SK-N-MC (cell line): ENCODE measurements around the gene KRT12.

Source experiments
- DNase-seq: peaks from one replicate; pipeline ENCODE4 v3.0.0-alpha.2; 2011; ENCODE audit warnings: low read depth, low spot score
- H3K27ac ChIP-seq: fragments of 200-600 bp; sonication (generic); 2 replicates; pipeline ENCODE4 v1.5.1; 2016; ENCODE audit warnings: mixed run types
- H3K36me3 ChIP-seq: fragments of 200-600 bp; sonication (generic); 2 replicates; pipeline ENCODE4 v1.6.1; 2017; ENCODE audit warnings: antibody characterized with exemption, low read length, mixed read lengths; ENCODE audit not compliant: insufficient read depth
- H3K4me3 ChIP-seq: fragments of 200-600 bp; sonication (generic); 2 replicates; pipeline ENCODE4 v1.5.1; 2016
- H3K9ac ChIP-seq: fragments of 200-600 bp; sonication (generic); 2 replicates; pipeline ENCODE4 v1.8.0; 2017; ENCODE audit warnings: mixed run types, mixed read lengths; ENCODE audit not compliant: insufficient read length
- H3K9me3 ChIP-seq: fragments of 200-600 bp; sonication (generic); 2 replicates; pipeline ENCODE4 v1.6.1; 2017; ENCODE audit warnings: low read depth, mild to moderate bottlenecking, antibody characterized with exemption, low read length, moderate library complexity, mixed read lengths
- EZH2 ChIP-seq: fragments of 200-600 bp; sonication (generic); IDR thresholded peaks from one replicate; pipeline ENCODE4 v1.6.1; 2017; ENCODE audit warnings: antibody characterized with exemption
- FOXP2 ChIP-seq: optimal IDR thresholded peaks from 2 replicates; pipeline ENCODE3; 2011; ENCODE audit warnings: mild to moderate bottlenecking, moderate library complexity; ENCODE audit not compliant: insufficient read depth; ENCODE audit errors: extremely low read length, control extremely low read depth
- POLR2AphosphoS5 ChIP-seq: IDR thresholded peaks from 2 replicates; pipeline ENCODE4 v1.6.1; 2012; ENCODE audit warnings: mild to moderate bottlenecking, low read depth, low read length, borderline replicate concordance

KRT12 gene

DNA sequence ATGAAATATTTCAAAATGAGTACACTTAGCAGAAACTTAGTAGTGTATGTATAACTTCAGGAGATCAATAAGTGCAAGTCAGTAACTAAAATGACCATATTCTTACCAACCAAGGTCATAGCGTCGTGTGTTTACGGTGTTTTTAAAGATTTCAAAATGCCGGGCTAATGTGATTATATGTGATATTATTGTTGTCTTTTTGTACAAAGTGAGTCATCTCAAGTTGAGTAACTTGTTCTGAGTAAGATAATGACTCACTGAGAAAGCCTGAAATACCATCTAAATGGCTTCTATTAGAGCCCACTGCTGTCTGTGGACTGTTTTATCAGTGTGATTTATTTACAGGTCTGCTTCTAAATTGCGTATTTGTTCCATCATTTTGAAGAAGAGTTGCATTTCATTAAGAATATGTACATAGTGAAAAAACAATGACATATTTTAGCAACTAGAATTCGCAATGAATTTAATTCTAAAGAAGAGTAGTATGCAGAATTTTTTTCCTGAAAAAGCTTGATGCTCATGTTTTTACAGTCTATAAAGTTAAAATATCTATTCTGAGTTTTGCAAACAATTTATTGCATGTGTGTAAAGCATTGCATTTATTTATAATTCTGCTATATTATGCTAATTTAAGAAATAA lies 12.7 kb downstream of the KRT12 start:
- Histone ChIP-seq H3K27ac (peak overlapping the region; percentile 69), H3K9me3 (no peaks in the 10 kb centered on the region), H3K4me3 (no peak overlapping the region), H3K9ac (no peak overlapping the region), H3K36me3 (no peaks in the 10 kb centered on the region)
- DNase-seq: no peak
- TF ChIP-seq POLR2AphosphoS5 (no peak), FOXP2 (no peak), EZH2 (no peak)

DNA sequence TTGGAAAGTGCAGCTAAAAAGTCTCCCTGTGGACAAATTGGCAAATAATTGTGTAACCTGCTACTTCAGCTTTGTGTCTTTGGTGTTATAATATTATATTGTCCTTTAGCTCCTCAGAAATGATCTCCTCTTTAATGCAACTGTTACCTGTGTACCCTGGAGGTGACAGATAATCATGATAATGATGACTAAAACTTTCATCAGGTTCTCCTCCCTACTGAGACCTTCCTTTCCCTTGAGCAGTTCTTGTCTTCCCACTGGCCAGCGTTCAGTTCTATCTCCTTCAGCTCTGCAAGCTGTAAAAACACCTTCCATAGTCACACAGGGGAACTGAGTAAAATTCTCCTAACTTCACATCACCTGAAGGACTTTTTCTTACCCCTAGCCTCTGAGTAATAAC lies 14.7 kb downstream of the KRT12 start:
- Histone ChIP-seq H3K36me3 (no peaks in the 10 kb centered on the region), H3K27ac (peak overlapping the region; percentile 74), H3K9ac (no peak overlapping the region), H3K9me3 (no peaks in the 10 kb centered on the region), H3K4me3 (no peak overlapping the region)
- DNase-seq: no peak
- no peak for TF ChIP-seq POLR2AphosphoS5
- TF ChIP-seq EZH2: no peak
- no peak for TF ChIP-seq FOXP2

DNA sequence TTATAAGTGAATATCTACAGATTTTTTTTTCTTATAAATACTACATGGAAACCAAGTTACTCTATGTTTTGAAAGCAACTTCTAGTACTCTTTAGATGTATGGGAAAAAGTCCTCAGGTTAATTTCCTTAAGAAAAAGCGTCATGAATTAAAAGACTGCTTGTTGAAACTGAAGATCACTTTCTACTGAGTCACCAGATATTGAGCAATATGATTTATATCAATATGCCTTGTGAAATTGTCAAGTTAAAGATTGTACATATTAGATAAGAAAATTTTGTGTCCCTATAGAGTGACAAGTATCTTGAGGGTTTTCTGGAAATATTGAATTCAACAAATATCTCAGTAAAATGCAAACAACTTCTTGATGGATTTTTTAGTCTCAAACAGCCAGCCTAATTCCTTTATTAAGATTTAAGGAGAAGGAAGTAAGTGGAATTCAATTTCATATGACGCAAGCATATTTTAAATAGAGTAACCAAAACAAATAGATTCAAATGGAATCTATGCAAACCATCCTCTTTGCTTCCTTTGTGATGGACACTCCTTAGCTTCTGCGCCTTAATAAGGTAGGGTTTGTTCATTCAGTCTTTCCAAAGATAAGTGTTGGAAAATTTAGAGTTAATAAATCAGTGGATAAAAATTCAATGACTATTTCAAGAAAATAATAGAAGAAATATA lies 16.6 kb downstream of the KRT12 start:
- Histone ChIP-seq H3K4me3 (no peak overlapping the region), H3K9ac (peak overlapping the region; percentile 1), H3K36me3 (no peaks in the 10 kb centered on the region), H3K9me3 (no peaks in the 10 kb centered on the region), H3K27ac (peak overlapping the region; percentile 87)
- no peak for DNase-seq
- TF ChIP-seq FOXP2 (no peak), POLR2AphosphoS5 (no peak), EZH2 (no peak)

DNA sequence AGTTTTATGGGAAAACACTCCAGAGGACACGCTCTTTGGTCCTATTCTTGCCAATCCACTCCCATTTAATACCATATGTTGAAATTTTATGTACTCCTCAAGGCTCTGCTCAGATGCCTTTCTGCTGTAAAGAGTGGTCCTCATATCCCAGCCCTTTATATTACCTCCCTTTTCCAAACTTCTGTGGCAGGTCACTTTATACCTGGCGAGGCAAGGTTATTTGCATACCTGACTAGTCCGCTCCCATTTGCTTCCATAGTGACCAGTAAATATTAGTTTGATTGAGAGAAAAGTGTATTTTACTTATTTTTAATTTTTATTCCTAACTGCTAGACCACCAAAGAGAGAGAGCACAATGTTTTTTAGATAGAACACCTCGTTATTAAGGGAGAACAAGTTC lies 17.3 kb downstream of the KRT12 start:
- DNase-seq: no peak
- no peak overlapping the region for H3K9ac ChIP-seq

DNA sequence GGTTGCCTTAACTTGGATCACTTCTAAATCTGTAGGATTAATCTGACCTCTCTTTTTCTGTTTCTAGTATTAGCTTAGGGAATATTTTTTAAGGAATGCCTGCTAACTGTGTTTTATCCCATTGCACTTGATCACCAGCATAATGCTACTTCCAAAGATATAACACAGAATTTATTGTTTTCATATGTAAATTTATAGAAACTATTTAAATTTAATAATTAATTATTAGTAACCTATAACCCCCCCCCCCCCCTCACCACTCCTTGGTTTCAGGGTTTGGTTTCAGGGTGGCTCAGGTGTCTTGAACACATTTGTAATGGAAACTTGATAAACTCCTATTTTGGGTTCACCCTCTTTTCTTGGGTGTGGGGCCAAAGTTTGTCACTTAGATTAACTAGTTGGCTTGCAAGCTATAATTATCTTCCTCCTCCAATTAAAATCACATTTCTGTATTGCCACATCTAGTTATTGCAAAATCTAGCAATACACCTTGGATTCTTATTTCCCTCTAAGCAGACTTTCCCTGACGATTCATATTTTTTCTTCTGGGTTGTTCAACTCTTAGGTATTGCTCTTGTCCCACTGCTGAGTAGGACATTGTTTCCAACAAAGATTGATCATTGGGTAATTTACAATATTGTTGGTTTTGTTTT lies 18.3 kb downstream of the KRT12 start:
- no peak for DNase-seq
- TF ChIP-seq FOXP2 (no peak), EZH2 (no peak), POLR2AphosphoS5 (no peak)
- Histone ChIP-seq H3K9me3 (no peaks in the 10 kb centered on the region), H3K4me3 (no peak overlapping the region), H3K36me3 (no peaks in the 10 kb centered on the region), H3K9ac (no peak overlapping the region), H3K27ac (0 out of 2 replicates have a peak overlapping the region, but pooled peaks have one; percentile 58)

More for the DNA sequence above, 17.3 kb downstream of the KRT12 start:
- Histone ChIP-seq H3K4me3 (no peak overlapping the region), H3K27ac (peak overlapping the region; percentile 87), H3K9me3 (no peaks in the 10 kb centered on the region), H3K36me3 (no peaks in the 10 kb centered on the region)
- no peak for TF ChIP-seq FOXP2
- no peak for TF ChIP-seq POLR2AphosphoS5
- TF ChIP-seq EZH2: no peak

DNA sequence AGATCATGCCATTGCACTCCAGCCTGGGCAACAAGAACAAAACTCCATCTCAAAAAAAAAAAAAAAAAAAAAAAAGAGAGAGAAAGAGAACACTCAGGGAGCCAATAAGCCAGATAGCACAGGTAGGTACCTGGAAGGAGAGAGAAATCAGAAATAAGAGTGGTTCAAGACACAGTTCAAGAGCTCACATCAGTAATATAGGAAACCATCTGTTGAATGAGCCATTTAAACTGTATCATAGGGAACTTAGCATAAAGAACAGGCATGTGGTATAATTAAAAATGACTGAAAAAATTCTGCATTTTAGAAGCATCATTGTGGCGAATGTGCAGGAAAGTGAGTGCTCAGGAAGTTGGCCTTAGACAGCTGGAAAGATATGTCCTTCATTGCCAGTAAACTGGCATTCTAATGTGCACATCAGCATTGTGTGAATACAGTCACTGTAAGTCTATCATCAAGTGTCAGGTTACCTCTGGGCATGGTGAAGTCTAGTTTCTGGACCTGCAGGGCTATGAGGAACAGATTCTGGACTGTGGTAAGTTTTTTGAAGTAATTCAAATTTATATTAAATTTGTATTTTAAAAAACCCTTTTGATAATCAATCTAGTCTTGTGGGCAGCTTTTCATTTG lies 20.4 kb downstream of the KRT12 start:
- no peak for TF ChIP-seq POLR2AphosphoS5
- no peak for TF ChIP-seq EZH2
- no peak for TF ChIP-seq FOXP2
- H3K27ac ChIP-seq: peak overlapping the region; percentile 84
- H3K9me3 ChIP-seq: no peaks in the 10 kb centered on the region
- DNase-seq: no peak
- no peak overlapping the region for H3K9ac ChIP-seq
- H3K4me3 ChIP-seq: no peak overlapping the region
- H3K36me3 ChIP-seq: no peaks in the 10 kb centered on the region

DNA sequence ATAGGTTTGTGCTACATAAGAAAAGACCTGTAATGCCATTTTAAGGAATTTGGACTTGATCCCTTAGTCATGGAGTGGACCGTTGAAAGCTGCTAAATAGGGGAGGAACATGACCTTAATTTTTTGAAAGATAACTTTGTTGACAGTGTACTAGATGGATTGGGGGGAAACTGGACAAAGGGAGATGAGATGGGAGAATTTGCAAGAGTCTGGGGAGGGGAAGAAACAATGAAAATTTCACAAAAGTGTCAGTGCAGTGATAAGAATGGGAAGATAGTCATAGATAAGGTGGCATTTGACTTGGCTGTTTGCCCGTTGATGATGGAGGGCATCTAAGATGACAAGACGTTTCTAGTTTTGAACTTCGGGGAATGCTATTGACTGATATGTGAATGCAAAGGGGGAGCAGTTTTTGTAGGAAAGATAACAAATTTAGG lies 22.3 kb downstream of the KRT12 start:
- Histone ChIP-seq H3K9me3 (no peaks in the 10 kb centered on the region), H3K4me3 (no peak overlapping the region), H3K27ac (no peak overlapping the region), H3K9ac (no peak overlapping the region), H3K36me3 (no peaks in the 10 kb centered on the region)
- DNase-seq: no peak
- TF ChIP-seq POLR2AphosphoS5 (no peak), EZH2 (no peak), FOXP2 (no peak)

DNA sequence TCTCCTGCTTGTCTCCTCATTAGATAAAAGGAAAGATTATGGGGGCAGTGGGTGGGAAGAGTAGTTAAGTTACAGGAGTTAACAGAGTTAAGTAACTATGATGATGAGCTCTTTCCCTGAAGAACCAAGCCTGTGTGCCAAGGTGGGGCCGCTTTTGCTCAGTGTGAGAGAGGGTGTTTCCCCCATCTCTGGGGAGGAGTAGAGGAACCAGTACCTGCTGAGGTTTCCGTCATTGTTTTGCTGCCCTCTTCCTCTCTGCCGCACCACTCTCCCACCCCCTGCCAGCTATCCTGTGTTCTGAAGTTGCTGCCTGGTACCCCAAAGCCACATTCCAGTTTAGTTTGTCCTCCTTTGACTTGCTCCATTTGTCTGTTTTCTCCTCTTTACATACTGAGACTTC lies 23.8 kb downstream of the KRT12 start:
- no peak for DNase-seq
- Histone ChIP-seq H3K9ac (no peak overlapping the region), H3K36me3 (no peaks in the 10 kb centered on the region), H3K9me3 (no peaks in the 10 kb centered on the region), H3K4me3 (no peak overlapping the region), H3K27ac (no peak overlapping the region)
- TF ChIP-seq EZH2 (no peak), POLR2AphosphoS5 (no peak), FOXP2 (no peak)
